Endothelial cell of umbilical vein (primary cell): ENCODE measurements around the gene MED23. TPM values are rescaled to one million over a fixed set of nuclear protein-coding genes. Genes with fewer than 3 reads are reported as not detected.

Source experiments
- BruUV-seq: library from RNA; stranded (reverse); fragments of 400-500 nt; replicated peaks from 2 replicates; lab custom pipeline; 2021; lab: Mats Ljungman, UMichigan
- CTCF ChIA-PET: fragments of 300-600, 350-600 bp; sonication (Branson Sonifier 250); formaldehyde crosslinking; loops from one replicate; lab custom pipeline; 2021; ENCODE audit warnings: antibody characterized with exemption, inconsistent platforms; lab: Charles Lee
- POLR2A ChIA-PET: fragments of 300-600, 350-600 bp; sonication (Branson Sonifier 250); formaldehyde crosslinking; loops from one replicate; lab custom pipeline; 2021; ENCODE audit warnings: antibody characterized with exemption, inconsistent platforms; lab: Charles Lee
- DNase-seq: peaks from one replicate; pipeline ENCODE4 v3.0.0-alpha.2; 2011; ENCODE audit warnings: low read depth, low spot score
- FAIRE-seq: peaks from 2 replicates; lab custom pipeline; 2011; peaks lifted over from hg19 to GRCh38; lab: Jason Lieb, UNC
- H2AFZ ChIP-seq: 2 replicates; pipeline ENCODE4 v1.6.0; 2012; ENCODE audit warnings: low read depth, low read length, control low read depth, inconsistent platforms
- H3K27ac ChIP-seq: 2 replicates; pipeline ENCODE4 v1.5.1; 2011; ENCODE audit warnings: low read depth, mild to moderate bottlenecking, control low read depth, low read length, moderate library complexity; ENCODE audit not compliant: insufficient read depth
- H3K27me3 ChIP-seq, 2 experiments: 2 replicates each; pipeline versions ENCODE4 v1.6.0 to v1.6.1; 2011; ENCODE audit warnings: low read length in 2 of 2, mixed read lengths in 1 of 2; ENCODE audit not compliant: control insufficient read depth in 2 of 2, insufficient read depth in 2 of 2
- H3K36me3 ChIP-seq, 2 experiments: 2 replicates in 1 of 2; 3 replicates in 1 of 2; pipeline ENCODE4 v1.5.1; 2011; ENCODE audit warnings: low read length in 2 of 2, mild to moderate bottlenecking in 1 of 2, moderate library complexity in 1 of 2; ENCODE audit not compliant: control insufficient read depth in 2 of 2, insufficient read depth in 2 of 2; ENCODE audit errors: extremely low read depth in 1 of 2
- H3K4me1 ChIP-seq: 3 replicates; pipeline ENCODE4 v1.5.1; 2011; ENCODE audit warnings: mild to moderate bottlenecking, low read length; ENCODE audit not compliant: control insufficient read depth, insufficient read depth; ENCODE audit errors: extremely low read depth
- H3K4me2 ChIP-seq: 2 replicates; pipeline ENCODE4 v1.6.1; 2011; ENCODE audit warnings: low read length, control low read depth, mixed read lengths; ENCODE audit not compliant: insufficient read depth
- H3K4me3 ChIP-seq, 3 experiments: fragments of 200-600 bp in 1 of 3; sonication (generic), shearing (Covaris generic) in 1 of 3; replicated peaks in 1 of 3; 2 replicates each; pipeline ENCODE4 v1.5.1; 2011 to 2016; ENCODE audit warnings: control low read depth in 3 of 3, low read length in 3 of 3, mild to moderate bottlenecking in 2 of 3, inconsistent platforms in 1 of 3, low read depth in 1 of 3, moderate library complexity in 1 of 3; ENCODE audit not compliant: insufficient read depth in 1 of 3
- H3K79me2 ChIP-seq: 2 replicates; pipeline ENCODE4 v1.6.0; 2012; ENCODE audit warnings: low read length, inconsistent platforms; ENCODE audit not compliant: control insufficient read depth, insufficient read depth
- H3K9ac ChIP-seq: replicated peaks from 2 replicates; pipeline ENCODE3; 2011; ENCODE audit warnings: low read length, control low read depth; ENCODE audit not compliant: insufficient read depth; ENCODE audit errors: extremely low read depth
- H3K9me1 ChIP-seq: replicated peaks from 3 replicates; pipeline ENCODE4 v1.6.0; 2011; ENCODE audit warnings: mild to moderate bottlenecking, low read length; ENCODE audit not compliant: control insufficient read depth, insufficient read depth; ENCODE audit errors: extremely low read depth
- H3K9me3 ChIP-seq: replicated peaks from 2 replicates; pipeline ENCODE4 v1.5.1; 2012; ENCODE audit warnings: low read length, inconsistent platforms; ENCODE audit not compliant: control insufficient read depth, insufficient read depth
- H4K20me1 ChIP-seq: replicated peaks from 2 replicates; pipeline ENCODE3; 2011; ENCODE audit warnings: mild to moderate bottlenecking, low read length; ENCODE audit not compliant: control insufficient read depth, insufficient read depth; ENCODE audit errors: extremely low read depth
- CTCF ChIP-seq, 2 donors: IDR thresholded peaks; 1 replicate in 1 of 2; 2 replicates in 1 of 2; pipeline ENCODE4 v1.5.1; 2011; ENCODE audit warnings: low read length in 2 of 2, mild to moderate bottlenecking in 2 of 2, moderate library complexity in 2 of 2, control low read depth in 1 of 2, inconsistent platforms in 1 of 2, low read depth in 1 of 2; ENCODE audit not compliant: insufficient read depth in 1 of 2; ENCODE audit errors: extremely low read depth in 1 of 2
- EZH2 ChIP-seq: IDR thresholded peaks from 2 replicates; pipeline ENCODE4 v1.6.1; 2012; ENCODE audit warnings: borderline replicate concordance, low read depth, mild to moderate bottlenecking, moderate library complexity, low read length, inconsistent platforms; ENCODE audit not compliant: severe bottlenecking
- FOS ChIP-seq: IDR thresholded peaks from 2 replicates; pipeline ENCODE4 v1.6.1; 2011; ENCODE audit warnings: mild to moderate bottlenecking, low read length, moderate library complexity, borderline replicate concordance; ENCODE audit not compliant: insufficient read depth
- GATA2 ChIP-seq: IDR thresholded peaks from 2 replicates; pipeline ENCODE4 v1.7.0; 2011; ENCODE audit warnings: low read depth, mild to moderate bottlenecking, moderate library complexity, mixed read lengths, low read length; ENCODE audit not compliant: insufficient read length, insufficient read depth
- JUN ChIP-seq: IDR thresholded peaks from 2 replicates; pipeline ENCODE4 v1.6.1; 2011; ENCODE audit warnings: borderline replicate concordance, low read depth; ENCODE audit not compliant: insufficient read length, insufficient read depth
- MYC ChIP-seq: IDR thresholded peaks from one replicate; pipeline ENCODE4 v1.6.1; 2011; ENCODE audit warnings: mild to moderate bottlenecking, low read depth, low read length
- POLR2A ChIP-seq: IDR thresholded peaks from 2 replicates; pipeline ENCODE4 v1.6.1; 2012; ENCODE audit warnings: low read depth, mild to moderate bottlenecking, control low read depth, low read length
- POLR2AphosphoS5 ChIP-seq: IDR thresholded peaks from 2 replicates; pipeline ENCODE4 v1.6.1; 2012; ENCODE audit warnings: low read depth, mild to moderate bottlenecking, control low read depth, low read length, moderate library complexity; ENCODE audit not compliant: insufficient read depth
- dilution Hi-C: fragments of 300-500 bp; cut with MboI; formaldehyde crosslinking; loops from one replicate; pipeline ENCODE4 v1.15.0; 2019; ENCODE audit warnings: low sequenced_read_pairs; ENCODE audit not compliant: extremely low pct_ligation_motif_present
- intact Hi-C: fragments of 100-400 bp; cut with micrococcal nuclease; formaldehyde crosslinking; loops from one replicate; pipeline ENCODE4 v1.10.0; 2022
- polyA plus RNA-seq, 4 experiments: library from polyadenylated mRNA; depleted of rRNA in 3 of 4; stranded (reverse) in 3 of 4; unstranded in 1 of 4; fragments of >200 nt; gene quantifications; 2 replicates each; pipeline versions ENCODE4 v1.2.1 to v1.2.3, GENCODE V29; 2011 to 2012; ENCODE audit warnings: missing spikeins in 1 of 4
- total RNA-seq: library from RNA; stranded (reverse); gene quantifications from 2 replicates; pipeline ENCODE4 v1.2.3, GENCODE V29; 2021
- TF ChIP-seq, protein P1 (sequence below): IDR thresholded peaks from 2 replicates; pipeline ENCODE4 v1.6.1; 2011; ENCODE audit not compliant: insufficient read depth, insufficient read length

The MED23 gene
- total and polyA plus RNA-seq, 2 donors (not counting 3 experiments of a cell fraction or from before 2014, with no cell fraction given) = 17.9 to 29.5 TPM

GRCh38 chr6:131640576-131640975 is 12.5 kb upstream of the MED23 start:
- POLR2A ChIA-PET = no interaction called here
- Histone ChIP-seq H4K20me1 (no peaks in the 10 kb centered on the region), H2AFZ (no peak overlapping the region), H3K9me1 (no peaks in the 10 kb centered on the region), H3K27ac (no peak overlapping the region), H3K9ac (no peak overlapping the region), H3K36me3 (no peaks in the 10 kb centered on the region), H3K4me2 (no peak overlapping the region), H3K27me3 (peaks cover 0 to 16% of the 10 kb centered on the region in 2 experiments), H3K9me3 (no peaks in the 10 kb centered on the region), H3K4me1 (no peaks in the 10 kb centered on the region), H3K4me3 (no peak overlapping the region), H3K79me2 (no peaks in the 10 kb centered on the region)
- intact Hi-C loops = no loop called here
- CTCF ChIA-PET = interaction anchor here (2.9 kb wide), 1 partner anchor 13 kb away, joined by 31 read pairs; the partner anchor contains the start of gene MED23
- no peak for DNase-seq
- FAIRE-seq = no peak
- BruUV-seq = no TSS peak
- dilution Hi-C loops = no loop called here
- TF ChIP-seq POLR2A (no peak), CTCF (IDR thresholded peaks at IDR 0.05; ENCODE audit: extremely low read depth in 1 of 2, insufficient read depth in 1 of 2, low read depth in 1 of 2, low read length in 2 of 2) (no peak), EZH2 (no peak), JUN (no peak), MYC (no peak), POLR2AphosphoS5 (no peak), FOS (no peak), GATA2 (no peak)
- TF ChIP-seq, protein P1, sequence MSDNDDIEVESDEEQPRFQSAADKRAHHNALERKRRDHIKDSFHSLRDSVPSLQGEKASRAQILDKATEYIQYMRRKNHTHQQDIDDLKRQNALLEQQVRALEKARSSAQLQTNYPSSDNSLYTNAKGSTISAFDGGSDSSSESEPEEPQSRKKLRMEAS = no peak
